Endothelial cell (in vitro differentiated cells): ENCODE results near the gene PTPN6. TPM values are rescaled to one million over a fixed set of nuclear protein-coding genes. Genes with fewer than 3 reads are reported as not detected.

Experiments used
- DNase-seq: peaks from one replicate; pipeline ENCODE4 v3.0.0; 2021; ENCODE audit warnings: low spot score
- H3K27ac Mint-ChIP-seq: one replicate; pipeline ENCODE4 v1.8.0; 2021; ENCODE audit warnings: mixed read lengths, inconsistent platforms; ENCODE audit not compliant: unreplicated experiment
- H3K27me3 Mint-ChIP-seq: one replicate; pipeline ENCODE4 v1.8.0; 2021; ENCODE audit warnings: mild to moderate bottlenecking, moderate library complexity, mixed read lengths, inconsistent platforms; ENCODE audit not compliant: unreplicated experiment
- H3K36me3 Mint-ChIP-seq: one replicate; pipeline ENCODE4 v1.8.0; 2021; ENCODE audit warnings: mild to moderate bottlenecking, low read depth, mixed read lengths, inconsistent platforms; ENCODE audit not compliant: unreplicated experiment
- H3K4me1 Mint-ChIP-seq: one replicate; pipeline ENCODE4 v1.8.0; 2021; ENCODE audit warnings: mild to moderate bottlenecking, mixed read lengths, inconsistent platforms; ENCODE audit not compliant: unreplicated experiment
- H3K4me3 Mint-ChIP-seq: one replicate; pipeline ENCODE4 v1.8.0; 2021; ENCODE audit warnings: mild to moderate bottlenecking, mixed read lengths, inconsistent platforms; ENCODE audit not compliant: unreplicated experiment
- H3K9me3 Mint-ChIP-seq: one replicate; pipeline ENCODE4 v1.8.0; 2021; ENCODE audit warnings: mixed read lengths, inconsistent platforms; ENCODE audit not compliant: unreplicated experiment
- total RNA-seq: library from RNA; stranded (reverse); fragmentation: NEBNext Ultra II Directional; extraction: Animal tissue kit (Norgen Biotek cat#: 25700); gene quantifications from one replicate; pipeline ENCODE4 v1.2.1, GENCODE V29; 2021; ENCODE audit not compliant: unreplicated experiment
- TF ChIP-seq, protein P1 (sequence below): fragments of 200-600 bp; sonication (generic); IDR thresholded peaks from one replicate; pipeline ENCODE4 v1.5.0; 2021; ENCODE audit warnings: antibody characterized with exemption; ENCODE audit not compliant: unreplicated experiment

Gene PTPN6
- total RNA-seq, 1 donor from 2014 or later = 22.1 TPM

DNA sequence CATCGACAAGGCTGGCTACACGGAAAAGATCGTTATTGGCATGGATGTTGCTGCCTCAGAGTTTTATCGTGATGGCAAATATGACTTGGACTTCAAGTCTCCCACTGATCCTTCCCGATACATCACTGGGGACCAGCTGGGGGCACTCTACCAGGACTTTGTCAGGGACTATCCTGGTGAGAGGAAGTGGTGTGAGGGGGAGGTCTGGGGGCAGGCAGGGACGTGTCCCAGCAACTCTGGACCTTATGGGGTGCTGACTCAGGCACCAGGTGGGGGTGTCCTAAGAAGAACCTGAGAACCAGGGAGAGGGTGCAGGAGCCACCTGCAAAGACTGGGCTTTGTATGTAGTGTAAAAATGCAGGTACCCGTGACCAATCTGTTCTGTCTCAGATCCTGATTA, 31.6 kb upstream of the PTPN6 start:
- Mint-ChIP-seq H3K36me3 (peaks cover 4% of the 10 kb centered on the region), H3K4me3 (no peak overlapping the region)
- DNase-seq = no peak

DNA sequence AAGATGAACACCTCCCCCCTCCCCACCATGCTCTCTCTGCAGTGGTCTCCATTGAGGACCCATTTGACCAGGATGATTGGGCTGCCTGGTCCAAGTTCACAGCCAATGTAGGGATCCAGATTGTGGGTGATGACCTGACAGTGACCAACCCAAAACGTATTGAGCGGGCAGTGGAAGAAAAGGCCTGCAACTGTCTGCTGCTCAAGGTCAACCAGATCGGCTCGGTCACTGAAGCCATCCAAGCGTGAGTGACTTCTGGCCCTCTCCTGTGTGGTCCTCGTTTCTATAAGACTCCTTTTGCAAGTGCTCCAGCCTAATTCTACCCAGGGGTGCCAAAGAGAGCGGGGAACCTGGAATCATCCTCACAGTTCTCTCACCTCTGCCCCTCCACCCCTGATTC, 29.6 kb upstream of the PTPN6 start:
- Mint-ChIP-seq H3K4me3 (no peak overlapping the region), H3K4me1 (peaks cover 49% of the 10 kb centered on the region)
- TF ChIP-seq, protein P1, sequence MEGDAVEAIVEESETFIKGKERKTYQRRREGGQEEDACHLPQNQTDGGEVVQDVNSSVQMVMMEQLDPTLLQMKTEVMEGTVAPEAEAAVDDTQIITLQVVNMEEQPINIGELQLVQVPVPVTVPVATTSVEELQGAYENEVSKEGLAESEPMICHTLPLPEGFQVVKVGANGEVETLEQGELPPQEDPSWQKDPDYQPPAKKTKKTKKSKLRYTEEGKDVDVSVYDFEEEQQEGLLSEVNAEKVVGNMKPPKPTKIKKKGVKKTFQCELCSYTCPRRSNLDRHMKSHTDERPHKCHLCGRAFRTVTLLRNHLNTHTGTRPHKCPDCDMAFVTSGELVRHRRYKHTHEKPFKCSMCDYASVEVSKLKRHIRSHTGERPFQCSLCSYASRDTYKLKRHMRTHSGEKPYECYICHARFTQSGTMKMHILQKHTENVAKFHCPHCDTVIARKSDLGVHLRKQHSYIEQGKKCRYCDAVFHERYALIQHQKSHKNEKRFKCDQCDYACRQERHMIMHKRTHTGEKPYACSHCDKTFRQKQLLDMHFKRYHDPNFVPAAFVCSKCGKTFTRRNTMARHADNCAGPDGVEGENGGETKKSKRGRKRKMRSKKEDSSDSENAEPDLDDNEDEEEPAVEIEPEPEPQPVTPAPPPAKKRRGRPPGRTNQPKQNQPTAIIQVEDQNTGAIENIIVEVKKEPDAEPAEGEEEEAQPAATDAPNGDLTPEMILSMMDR = no peak

More for the DNA sequence above, 31.6 kb upstream of the PTPN6 start:
- H3K27ac Mint-ChIP-seq = no peak overlapping the region
- TF ChIP-seq, protein P1 = no peak
- peaks cover 19% of the 10 kb centered on the region for H3K27me3 Mint-ChIP-seq
- peaks cover 41% of the 10 kb centered on the region for H3K4me1 Mint-ChIP-seq
- no peaks in the 10 kb centered on the region for H3K9me3 Mint-ChIP-seq

DNA sequence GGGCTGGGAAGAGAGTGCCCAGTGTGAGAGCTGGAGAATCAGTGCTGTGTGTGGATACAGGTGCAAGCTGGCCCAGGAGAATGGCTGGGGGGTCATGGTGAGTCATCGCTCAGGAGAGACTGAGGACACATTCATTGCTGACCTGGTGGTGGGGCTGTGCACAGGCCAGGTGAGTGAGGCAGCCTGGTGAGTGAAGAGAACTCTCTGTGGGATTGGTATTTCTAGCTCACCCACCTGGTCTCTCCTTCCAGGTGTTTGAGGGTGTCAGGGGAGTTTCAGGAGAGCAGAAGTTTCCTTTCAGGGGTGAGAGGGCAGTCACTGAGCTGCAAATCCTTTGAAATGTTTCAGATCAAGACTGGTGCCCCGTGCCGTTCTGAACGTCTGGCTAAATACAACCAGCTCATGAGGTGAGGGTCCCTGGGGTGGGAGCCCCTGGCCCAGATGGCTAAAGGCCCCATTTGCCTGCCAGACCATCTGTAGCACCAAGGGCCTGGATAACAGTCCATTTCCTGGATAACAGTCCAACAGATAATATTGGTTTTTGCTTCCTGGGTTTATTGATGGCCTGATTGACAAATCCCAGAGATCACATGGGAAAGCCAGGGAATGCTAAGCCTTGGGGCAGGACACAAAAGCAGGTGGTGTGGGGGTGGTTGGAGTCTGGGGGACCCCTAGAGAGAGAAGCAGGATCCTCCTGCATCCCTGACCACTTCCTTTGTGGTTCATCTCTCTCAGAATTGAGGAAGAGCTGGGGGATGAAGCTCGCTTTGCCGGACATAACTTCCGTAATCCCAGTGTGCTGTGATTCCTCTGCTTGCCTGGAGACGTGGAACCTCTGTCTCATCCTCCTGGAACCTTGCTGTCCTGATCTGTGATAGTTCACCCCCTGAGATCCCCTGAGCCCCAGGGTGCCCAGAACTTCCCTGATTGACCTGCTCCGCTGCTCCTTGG, 28.9 kb upstream of the PTPN6 start:
- peaks cover 25% of the 10 kb centered on the region for H3K27me3 Mint-ChIP-seq

More for the DNA sequence above, 29.6 kb upstream of the PTPN6 start:
- peaks cover 18% of the 10 kb centered on the region for H3K27me3 Mint-ChIP-seq
- no peak for DNase-seq
- H3K36me3 Mint-ChIP-seq = peaks cover 5% of the 10 kb centered on the region
- H3K9me3 Mint-ChIP-seq = no peaks in the 10 kb centered on the region
- H3K27ac Mint-ChIP-seq = peak overlapping the region; percentile 52

GRCh38 chr12:6923003-6923732, 28.0 kb upstream of the PTPN6 start:
- Mint-ChIP-seq H3K36me3 (peaks cover 12% of the 10 kb centered on the region), H3K27ac (peak overlapping the region; percentile 89), H3K4me1 (peaks cover 57% of the 10 kb centered on the region), H3K4me3 (no peak overlapping the region), H3K9me3 (no peaks in the 10 kb centered on the region), H3K27me3 (peaks cover 26% of the 10 kb centered on the region)
- DNase-seq = no peak
- TF ChIP-seq, protein P1 = no peak

More for the DNA sequence above, 28.9 kb upstream of the PTPN6 start:
- Mint-ChIP-seq H3K4me1 (peaks cover 57% of the 10 kb centered on the region), H3K36me3 (peaks cover 12% of the 10 kb centered on the region), H3K4me3 (no peak overlapping the region), H3K27ac (peak overlapping the region; percentile 89), H3K9me3 (no peaks in the 10 kb centered on the region)
- no peak for DNase-seq
- TF ChIP-seq, protein P1 = no peak
